Colonic mucosa (tissue), 4 donors: ENCODE results near the gene CXXC1. TPM values are rescaled to one million over a fixed set of nuclear protein-coding genes. Genes with fewer than 3 reads are reported as not detected.
"Not testable (repeated sequence)": the region's sequence is repeated elsewhere in the genome, so short reads cannot be mapped to it uniquely, and the experiment has no call there.

Experiments used
- DNase-seq: peaks from one replicate; pipeline ENCODE4 v3.0.0-alpha.2; 2020
- H3K27ac ChIP-seq: fragments of 200-600 bp; one replicate; pipeline ENCODE4 v1.8.0; 2021
- H3K27me3 ChIP-seq: fragments of 200-600 bp; one replicate; pipeline ENCODE4 v1.8.0; 2021
- H3K36me3 ChIP-seq: fragments of 200-600 bp; one replicate; pipeline ENCODE4 v1.8.0; 2021
- H3K4me1 ChIP-seq: fragments of 200-600 bp; one replicate; pipeline ENCODE4 v1.8.0; 2021; ENCODE audit warnings: mild to moderate bottlenecking
- H3K4me3 ChIP-seq: fragments of 200-600 bp; one replicate; pipeline ENCODE4 v1.8.0; 2021
- H3K9ac ChIP-seq, 2 donors: one replicate each; pipeline ENCODE4 v1.7.0; 2013; ENCODE audit warnings: control low read depth in 2 of 2, low read depth in 2 of 2, low read length in 2 of 2
- H3K9me3 ChIP-seq: fragments of 200-600 bp; one replicate; pipeline ENCODE4 v1.8.0; 2021
- CTCF ChIP-seq: fragments of 200-600 bp; IDR thresholded peaks from one replicate; pipeline ENCODE4 v1.8.0; 2022; ENCODE audit warnings: antibody characterized with exemption, mild to moderate bottlenecking
- intact Hi-C: fragments of 100-400 bp; cut with DNase I; formaldehyde crosslinking; loops from one replicate; pipeline ENCODE4 v1.14.1; 2022
- total RNA-seq, 2 donors: library from RNA; stranded (reverse); fragmentation: NEBNext Ultra II Directional in 1 of 2; extraction: Animal tissue kit (Norgen Biotek cat#: 25700) in 1 of 2; gene quantifications; one replicate each; pipeline ENCODE4 v1.2.1, GENCODE V29; 2021
- donor health status: healthy.
- donor health status: DM: no; HTN: no; CAD: no.
- donor health status: DM: no; HTN: no; CAD: no.

Gene CXXC1
- total RNA-seq, 2 donors from 2014 or later: 46.1 to 102 TPM

GRCh38 chr18:50247561-50247960, 39.9 kb downstream of the CXXC1 start:
- Histone ChIP-seq H3K9ac (no peak overlapping the region), H3K4me1 (no peaks in the 10 kb centered on the region), H3K27me3 (no peaks in the 10 kb centered on the region), H3K36me3 (no peaks in the 10 kb centered on the region), H3K27ac (no peak overlapping the region), H3K9me3 (no peaks in the 10 kb centered on the region), H3K4me3 (no peak overlapping the region)
- no peak for TF ChIP-seq CTCF
- intact Hi-C loops: no loop called here
- no peak for DNase-seq

- intact Hi-C loops, H3K9ac ChIP-seq, H3K4me1 ChIP-seq, H3K9me3 ChIP-seq, H3K27me3 ChIP-seq, H3K27ac ChIP-seq, H3K4me3 ChIP-seq, H3K36me3 ChIP-seq, DNase-seq: not testable (repeated sequence)
Observed at GRCh38 chr18:50241768-50242167, 45.7 kb downstream of the CXXC1 start.

GRCh38 chr18:50240080-50240563, 47.4 kb downstream of the CXXC1 start:
- Histone ChIP-seq H3K4me1 (no peaks in the 10 kb centered on the region), H3K4me3 (no peak overlapping the region), H3K9ac (no peak overlapping the region), H3K27ac (peak overlapping the region; percentile 50), H3K9me3 (no peaks in the 10 kb centered on the region), H3K36me3 (no peaks in the 10 kb centered on the region), H3K27me3 (no peaks in the 10 kb centered on the region)
- intact Hi-C loops: no loop called here
- DNase-seq: peak; percentile 38
- no peak for TF ChIP-seq CTCF

- no peaks in the 10 kb centered on the region for H3K36me3 ChIP-seq
- H3K4me1 ChIP-seq: no peaks in the 10 kb centered on the region
- no peak for TF ChIP-seq CTCF
- intact Hi-C loops: no loop called here
- no peak overlapping the region for H3K27ac ChIP-seq
- DNase-seq: no peak
- H3K9me3 ChIP-seq: no peaks in the 10 kb centered on the region
- no peak overlapping the region for H3K9ac ChIP-seq
- no peaks in the 10 kb centered on the region for H3K27me3 ChIP-seq
- H3K4me3 ChIP-seq: no peak overlapping the region
Observed at GRCh38 chr18:50232419-50232818, 55.1 kb downstream of the CXXC1 start.

Other genes with a start within 250 kb of the CXXC1 start
- gene MYO5B, start 92.5 kb downstream of the CXXC1 start, total RNA-seq: 100 to 1,000 TPM; 106 to 132 TPM
- under 1 TPM; 0.16 to 0.44 TPM for gene CFAP53, start 21.2 kb downstream of the CXXC1 start, total RNA-seq
- gene MBD1, start 6.2 kb downstream of the CXXC1 start, total RNA-seq: 10 to 100 TPM; 54.2 to 92.3 TPM
- gene SKA1, start 87.4 kb upstream of the CXXC1 start, total RNA-seq: 10 to 100 TPM in 1 of 2 donors, 1 to 10 TPM in 1; 3.6 to 21.3 TPM